ENCODE measurements around the gene ABCA3.

- TF ChIP-seq, protein P1, sequence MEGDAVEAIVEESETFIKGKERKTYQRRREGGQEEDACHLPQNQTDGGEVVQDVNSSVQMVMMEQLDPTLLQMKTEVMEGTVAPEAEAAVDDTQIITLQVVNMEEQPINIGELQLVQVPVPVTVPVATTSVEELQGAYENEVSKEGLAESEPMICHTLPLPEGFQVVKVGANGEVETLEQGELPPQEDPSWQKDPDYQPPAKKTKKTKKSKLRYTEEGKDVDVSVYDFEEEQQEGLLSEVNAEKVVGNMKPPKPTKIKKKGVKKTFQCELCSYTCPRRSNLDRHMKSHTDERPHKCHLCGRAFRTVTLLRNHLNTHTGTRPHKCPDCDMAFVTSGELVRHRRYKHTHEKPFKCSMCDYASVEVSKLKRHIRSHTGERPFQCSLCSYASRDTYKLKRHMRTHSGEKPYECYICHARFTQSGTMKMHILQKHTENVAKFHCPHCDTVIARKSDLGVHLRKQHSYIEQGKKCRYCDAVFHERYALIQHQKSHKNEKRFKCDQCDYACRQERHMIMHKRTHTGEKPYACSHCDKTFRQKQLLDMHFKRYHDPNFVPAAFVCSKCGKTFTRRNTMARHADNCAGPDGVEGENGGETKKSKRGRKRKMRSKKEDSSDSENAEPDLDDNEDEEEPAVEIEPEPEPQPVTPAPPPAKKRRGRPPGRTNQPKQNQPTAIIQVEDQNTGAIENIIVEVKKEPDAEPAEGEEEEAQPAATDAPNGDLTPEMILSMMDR (conservative IDR thresholded peaks at IDR 0.05), result no peak
- TF ChIP-seq ZFX (IDR thresholded peaks at IDR 0.05), result no peak
Measured at GRCh38 chr16:2271848-2272461, 68.6 kb downstream of the ABCA3 start.

Data from C4-2B (cell line).